GM18861 (cell line): Measurements from ENCODE around the gene ADAP1.
"Not testable (repeated sequence)": the region's sequence is repeated elsewhere in the genome, so short reads cannot be mapped to it uniquely, and the experiment has no call there.

Experiments
- ATAC-seq: cut with Tn5 transposase; IDR thresholded peaks from one replicate; pipeline ENCODE4 v1.9.1; 2021; ENCODE audit not compliant: unreplicated experiment

The ADAP1 gene, protein sequence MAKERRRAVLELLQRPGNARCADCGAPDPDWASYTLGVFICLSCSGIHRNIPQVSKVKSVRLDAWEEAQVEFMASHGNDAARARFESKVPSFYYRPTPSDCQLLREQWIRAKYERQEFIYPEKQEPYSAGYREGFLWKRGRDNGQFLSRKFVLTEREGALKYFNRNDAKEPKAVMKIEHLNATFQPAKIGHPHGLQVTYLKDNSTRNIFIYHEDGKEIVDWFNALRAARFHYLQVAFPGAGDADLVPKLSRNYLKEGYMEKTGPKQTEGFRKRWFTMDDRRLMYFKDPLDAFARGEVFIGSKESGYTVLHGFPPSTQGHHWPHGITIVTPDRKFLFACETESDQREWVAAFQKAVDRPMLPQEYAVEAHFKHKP

DNA sequence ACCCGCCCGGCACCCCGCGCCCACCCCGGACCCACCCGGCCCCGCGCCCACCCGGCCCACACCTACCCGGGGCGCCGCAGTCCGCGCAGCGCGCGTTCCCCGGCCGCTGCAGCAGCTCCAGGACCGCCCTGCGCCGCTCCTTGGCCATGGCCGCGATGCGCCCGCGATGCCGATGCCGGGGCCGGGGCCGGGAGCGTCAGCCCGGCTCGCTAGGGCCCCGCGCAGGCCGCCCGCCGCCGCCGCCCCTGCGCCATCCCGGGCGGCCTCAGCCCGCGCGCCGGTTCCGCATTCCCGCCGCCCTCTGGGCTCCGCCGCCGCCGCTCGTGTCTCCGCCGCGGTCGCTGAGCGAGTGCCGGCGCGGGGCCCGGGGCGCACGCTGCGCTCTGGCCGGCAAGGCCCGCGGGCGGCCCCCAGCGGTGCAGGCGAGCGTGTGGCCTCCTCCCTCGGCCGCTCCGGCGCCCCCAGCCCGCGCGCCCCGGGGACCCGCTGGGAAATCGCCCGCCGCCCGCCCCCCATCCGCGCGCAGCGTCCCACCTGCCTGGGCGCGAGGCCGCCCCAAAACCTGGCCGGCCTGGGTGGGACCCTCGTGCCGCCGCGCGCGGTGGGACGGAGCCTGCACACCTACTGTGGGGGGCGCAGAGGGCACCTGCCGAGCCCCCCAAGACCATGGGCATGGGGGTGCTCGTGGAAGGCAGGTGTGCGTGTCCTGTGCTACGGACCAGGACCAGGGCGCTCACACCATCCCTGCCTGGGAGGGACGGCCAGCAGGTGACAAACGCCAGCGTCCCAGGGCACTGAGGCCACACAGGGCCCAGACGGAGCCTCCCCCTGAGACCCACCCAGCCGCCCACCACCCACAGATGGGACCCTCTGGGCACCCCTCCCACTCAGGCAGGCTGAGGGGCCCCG is at the start of gene ADAP1:
Gene ADAP1 (minus strand): TSS at position 351 of the 909 bp plus-strand sequence. CDS start 203 bp downstream, at position 148.
- ATAC-seq, result no peak

DNA sequence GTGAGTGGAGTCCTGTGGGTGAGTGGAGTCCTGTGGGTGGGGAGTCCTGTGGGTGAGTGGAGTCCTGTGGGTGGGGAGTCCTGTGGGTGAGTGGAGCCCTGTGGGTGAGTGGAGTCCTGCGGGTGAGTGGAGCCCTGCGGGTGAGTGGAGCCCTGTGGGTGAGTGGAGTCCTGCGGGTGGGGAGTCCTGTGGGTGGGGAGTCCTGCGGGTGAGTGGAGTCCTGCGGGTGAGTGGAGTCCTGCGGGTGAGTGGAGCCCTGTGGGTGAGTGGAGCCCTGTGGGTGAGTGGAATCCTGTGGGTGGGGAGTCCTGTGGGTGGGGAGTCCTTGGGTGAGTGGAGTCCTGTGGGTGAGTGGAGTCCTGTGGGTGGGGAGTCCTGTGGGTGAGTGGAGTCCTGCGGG is 48.0 kb upstream of the ADAP1 start:
- not testable (repeated sequence) for ATAC-seq

DNA sequence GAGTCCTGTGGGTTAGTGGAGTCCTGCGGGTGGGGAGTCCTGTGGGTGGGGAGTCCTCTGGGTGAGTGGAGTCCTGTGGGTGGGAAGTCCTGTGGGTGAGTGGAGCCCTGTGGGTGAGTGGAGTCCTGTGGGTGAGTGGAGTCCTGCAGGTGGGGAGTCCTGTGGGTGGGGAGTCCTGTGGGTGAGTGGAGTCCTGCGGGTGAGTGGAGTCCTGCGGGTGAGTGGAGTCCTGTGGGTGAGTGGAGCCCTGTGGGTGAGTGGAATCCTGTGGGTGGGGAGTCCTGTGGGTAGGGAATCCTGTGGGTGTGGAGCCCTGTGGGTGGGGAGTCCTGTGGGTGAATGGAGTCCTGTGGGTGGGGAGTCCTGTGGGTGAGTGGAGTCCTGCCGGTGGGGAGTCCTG is 47.5 kb upstream of the ADAP1 start:
- ATAC-seq, result not testable (repeated sequence)

DNA sequence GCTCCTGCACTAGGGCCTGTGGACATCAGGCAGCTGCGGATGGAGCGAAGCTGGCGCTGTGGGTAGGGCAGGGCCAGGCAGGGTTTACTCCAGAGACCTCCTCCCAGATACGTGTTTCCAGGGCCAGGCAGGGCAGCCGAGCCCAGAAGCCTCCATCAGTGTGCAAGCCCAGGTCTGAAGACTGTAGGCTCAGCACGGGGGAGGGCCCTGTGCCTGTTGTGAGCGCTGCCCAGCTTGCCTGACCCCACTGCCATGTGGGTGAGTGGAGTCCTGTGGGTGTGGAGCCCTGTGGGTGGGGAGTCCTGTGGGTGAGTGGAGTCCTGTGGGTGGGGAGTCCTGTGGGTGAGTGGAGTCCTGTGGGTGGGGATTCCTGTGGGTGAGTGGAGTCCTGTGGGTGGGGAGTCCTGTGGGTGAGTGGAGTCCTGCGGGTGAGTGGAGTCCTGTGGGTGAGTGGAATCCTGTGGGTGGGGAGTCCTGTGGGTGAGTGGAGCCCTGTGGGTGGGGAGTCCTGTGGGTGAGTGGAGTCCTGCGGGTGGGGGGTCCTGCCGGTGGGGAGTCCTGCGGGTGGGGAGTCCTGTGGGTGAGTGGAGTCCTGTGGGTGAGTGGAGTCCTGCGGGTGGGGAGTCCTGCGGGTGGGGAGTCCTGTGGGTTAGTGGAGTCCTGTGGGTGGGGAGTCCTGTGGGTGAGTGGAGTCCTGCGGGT is 46.7 kb upstream of the ADAP1 start:
- ATAC-seq, result not testable (repeated sequence)

DNA sequence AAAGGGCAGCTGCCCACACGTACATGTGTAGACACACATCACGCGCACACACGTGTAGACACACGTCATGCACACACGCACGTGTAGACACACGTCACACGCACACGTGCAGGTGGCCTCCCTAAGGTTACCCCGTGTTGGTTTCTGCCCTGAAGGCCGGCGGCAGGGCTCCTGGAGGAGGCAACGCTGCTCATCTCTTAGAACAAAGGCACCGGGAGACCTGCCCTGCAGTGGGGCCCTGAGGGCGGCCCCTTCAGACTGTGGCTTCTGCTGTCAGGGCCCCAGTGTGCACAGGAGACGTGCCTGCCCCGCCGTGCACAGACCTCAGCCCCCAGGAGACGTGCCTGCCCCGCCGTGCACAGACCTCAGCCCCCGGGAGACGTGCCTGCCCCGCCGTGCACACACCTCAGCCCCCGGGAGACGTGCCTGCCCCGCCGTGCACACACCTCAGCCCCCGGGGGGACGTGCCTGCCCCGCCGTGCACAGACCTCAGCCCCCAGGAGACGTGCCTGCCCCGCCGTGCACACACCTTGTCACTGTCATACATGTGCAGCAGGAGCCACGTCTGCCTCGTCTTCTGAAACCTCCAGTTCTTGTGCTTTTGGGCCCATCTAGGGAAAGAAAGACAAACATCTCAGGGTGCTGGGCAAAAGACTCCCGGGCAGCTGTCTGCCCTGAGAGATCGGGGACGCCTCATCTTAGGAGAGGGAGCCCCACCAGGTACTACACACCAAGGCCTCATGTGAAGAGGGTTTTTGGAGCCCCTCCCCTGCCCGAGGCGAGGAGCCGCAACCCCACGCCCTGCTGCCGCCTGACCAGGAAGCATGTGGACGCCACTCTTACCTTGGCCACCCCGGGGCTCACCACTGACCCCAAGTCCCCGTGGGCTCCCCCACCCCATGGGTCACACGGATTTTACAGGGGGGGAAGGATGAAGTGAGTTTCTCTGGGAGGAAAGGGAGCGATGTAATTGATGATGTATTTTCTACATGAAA is 45.8 kb upstream of the ADAP1 start:
- ATAC-seq, result peak; percentile 50

DNA sequence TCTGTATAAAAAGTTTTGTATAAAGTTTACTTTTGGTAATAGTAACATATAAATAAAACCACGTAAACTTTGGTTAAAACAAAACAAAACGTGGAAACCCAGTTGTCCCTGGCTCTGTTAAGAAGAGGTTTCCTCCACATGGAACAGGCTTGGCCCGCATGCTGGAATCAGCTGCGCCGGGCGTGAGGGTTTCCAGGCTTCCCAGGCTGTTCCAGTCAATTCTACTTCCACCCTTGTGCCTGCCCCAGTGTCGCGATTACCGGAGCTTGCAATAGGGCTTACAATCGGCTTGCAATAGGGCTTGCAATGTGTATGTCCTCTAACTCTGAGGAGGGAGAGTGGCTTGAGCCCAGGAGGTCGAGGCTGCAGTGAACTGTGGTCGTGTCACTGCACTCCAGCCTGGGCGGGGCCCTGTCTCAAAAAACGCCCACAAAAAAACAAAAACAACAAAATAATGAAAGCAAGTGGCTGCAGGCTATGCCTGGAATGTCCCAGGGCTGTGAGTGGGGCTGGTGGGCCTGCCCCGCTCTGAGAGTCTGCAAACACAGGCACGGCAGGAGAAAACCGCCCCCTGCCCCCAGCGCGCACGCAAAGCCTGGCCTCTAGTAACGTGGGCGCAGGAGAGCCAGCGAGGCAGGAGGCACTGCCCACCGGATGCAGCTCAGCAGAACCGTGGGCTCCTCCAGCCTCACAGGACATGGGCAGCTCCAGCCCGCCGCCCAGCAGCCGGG is 44.8 kb upstream of the ADAP1 start:
- ATAC-seq, result no peak

DNA sequence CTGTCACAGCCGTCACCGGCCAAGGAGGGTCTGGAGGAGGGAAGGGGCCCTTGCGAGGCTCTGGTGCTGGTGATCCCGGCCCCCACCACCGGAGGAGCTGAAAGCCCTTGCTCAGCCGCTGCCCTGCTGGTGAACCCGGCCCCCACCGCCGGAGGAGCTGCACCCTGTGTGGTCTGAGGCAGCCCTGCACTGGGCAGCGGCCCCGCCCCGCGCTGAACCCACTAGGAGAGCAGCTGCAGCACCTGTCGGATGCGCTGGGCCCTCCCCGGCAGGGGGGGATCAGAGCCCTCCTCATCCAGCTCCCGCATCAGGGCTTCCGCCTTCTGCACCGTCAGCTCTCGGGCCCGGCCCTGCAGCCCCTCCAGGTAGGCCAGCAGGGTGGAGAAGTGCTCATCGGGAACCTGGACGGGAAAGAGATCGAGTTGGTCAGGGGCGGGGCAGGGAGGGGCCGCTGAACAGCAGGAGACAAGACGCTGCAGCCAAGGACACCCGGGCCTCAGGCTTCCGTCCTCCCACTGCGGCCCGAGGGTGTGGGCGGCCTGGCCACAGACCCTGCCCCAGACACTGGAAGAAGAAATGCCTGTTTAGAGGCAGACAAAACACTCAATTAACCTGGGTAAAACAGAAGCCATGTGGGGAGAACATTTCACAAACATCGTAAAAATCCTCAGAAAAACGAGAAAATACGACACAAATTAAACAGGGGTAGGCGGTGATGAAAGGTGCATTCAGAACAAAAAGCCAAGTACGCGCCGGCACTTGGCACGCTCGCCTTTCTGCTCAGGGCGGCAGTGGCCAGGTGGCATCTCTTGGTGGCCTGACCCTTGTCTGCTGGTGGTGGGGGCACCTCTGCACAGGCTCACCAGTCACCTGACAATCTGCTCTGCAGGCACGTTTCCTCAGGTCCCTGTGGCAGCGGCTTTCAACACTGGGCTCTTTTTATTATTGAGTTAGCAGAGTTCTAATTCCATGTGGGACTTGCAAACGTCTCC is 43.2 kb upstream of the ADAP1 start:
- ATAC-seq, result no peak

DNA sequence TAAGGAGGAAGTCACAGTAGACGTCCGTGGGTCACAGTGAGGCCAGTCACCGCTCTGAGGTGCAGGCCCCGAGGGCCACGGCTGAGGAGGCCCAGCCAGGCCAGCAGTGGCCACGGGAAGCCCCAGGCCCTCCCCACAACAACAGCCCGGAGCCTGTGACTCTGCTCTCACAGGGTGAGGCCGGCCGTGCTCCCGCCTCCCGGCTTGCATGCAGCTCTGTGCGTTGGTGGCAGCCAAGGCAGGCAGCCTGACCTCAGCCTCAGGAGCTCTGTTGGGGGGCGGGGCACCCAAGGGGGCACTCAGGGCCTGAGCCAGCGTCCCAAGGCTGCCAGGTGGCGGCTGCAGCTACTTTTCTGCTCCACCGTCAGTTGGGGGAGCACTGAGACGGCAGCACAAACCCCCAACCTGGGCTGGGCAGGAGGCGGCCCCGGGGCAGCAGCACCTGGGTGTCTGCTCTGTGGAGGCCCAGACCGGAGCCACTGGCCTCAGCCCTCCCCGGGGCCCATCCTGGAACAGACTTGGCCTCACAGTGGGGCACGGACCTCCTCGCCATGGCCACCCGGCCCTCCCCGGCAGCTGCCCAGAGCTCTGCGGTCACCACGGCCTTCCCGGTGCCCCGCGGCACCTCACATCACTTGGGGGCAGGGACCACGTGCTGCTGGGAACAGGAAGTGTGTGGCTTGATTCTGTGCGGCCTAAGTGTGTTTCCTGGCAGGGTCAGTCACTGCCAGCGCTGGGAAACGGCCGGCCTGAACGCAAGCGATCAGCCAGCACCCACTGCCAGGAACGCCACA is 41.8 kb upstream of the ADAP1 start:
- ATAC-seq, result no peak

DNA sequence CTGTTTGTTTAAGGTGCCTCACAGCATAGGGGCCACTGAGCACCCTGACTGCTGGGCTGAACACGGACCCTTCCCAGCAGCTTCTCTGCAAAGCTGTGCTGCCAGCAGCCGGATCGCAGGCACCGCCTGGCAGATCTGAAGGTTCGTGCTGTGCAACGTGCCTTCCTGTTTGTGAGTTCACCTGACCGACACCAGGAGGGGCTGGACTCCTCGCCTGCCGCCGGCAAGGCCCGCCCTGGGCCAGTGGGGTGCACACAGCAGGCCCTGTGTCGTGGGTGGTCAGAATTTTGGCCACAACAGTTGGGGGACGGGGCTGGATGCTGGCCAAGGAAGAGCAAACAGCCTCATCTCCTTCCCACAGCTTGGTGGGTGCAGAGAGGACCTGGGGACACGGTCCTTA is 41.1 kb upstream of the ADAP1 start:
- ATAC-seq, result no peak

DNA sequence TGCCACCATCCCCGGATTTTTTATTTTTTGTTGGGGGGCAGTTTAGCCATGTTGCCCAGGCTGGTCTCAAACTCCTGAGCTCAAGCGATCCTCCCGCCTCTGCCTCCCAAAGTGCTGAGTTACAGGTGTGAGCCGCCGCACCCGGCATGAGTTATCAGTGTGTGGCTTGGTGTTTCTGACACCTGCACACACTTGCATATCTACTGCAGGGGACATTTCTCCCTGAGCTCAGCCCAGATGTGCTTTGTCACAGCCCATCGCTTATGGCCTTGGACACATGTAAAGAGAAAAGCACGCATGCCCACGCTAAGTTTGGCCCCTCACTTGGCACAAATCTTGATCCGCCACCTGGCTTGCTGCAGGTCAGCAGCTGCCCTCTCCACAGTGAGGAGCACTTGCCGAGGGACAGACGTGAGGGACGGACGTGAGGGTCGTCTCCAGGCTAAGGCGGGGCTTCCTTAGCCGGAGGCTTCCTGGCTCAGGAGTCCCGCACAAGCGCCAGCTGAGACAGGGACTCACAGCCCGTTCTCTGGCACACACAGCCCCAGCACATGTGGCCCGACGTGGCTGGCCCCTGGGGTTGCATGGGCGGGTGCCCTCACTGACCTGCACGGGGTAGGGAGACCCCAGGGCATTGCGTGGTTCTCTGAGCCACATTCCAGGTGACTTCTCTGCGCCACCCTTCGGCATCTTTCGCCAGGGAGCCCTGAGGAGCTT is 40.3 kb upstream of the ADAP1 start:
- ATAC-seq, result no peak

DNA sequence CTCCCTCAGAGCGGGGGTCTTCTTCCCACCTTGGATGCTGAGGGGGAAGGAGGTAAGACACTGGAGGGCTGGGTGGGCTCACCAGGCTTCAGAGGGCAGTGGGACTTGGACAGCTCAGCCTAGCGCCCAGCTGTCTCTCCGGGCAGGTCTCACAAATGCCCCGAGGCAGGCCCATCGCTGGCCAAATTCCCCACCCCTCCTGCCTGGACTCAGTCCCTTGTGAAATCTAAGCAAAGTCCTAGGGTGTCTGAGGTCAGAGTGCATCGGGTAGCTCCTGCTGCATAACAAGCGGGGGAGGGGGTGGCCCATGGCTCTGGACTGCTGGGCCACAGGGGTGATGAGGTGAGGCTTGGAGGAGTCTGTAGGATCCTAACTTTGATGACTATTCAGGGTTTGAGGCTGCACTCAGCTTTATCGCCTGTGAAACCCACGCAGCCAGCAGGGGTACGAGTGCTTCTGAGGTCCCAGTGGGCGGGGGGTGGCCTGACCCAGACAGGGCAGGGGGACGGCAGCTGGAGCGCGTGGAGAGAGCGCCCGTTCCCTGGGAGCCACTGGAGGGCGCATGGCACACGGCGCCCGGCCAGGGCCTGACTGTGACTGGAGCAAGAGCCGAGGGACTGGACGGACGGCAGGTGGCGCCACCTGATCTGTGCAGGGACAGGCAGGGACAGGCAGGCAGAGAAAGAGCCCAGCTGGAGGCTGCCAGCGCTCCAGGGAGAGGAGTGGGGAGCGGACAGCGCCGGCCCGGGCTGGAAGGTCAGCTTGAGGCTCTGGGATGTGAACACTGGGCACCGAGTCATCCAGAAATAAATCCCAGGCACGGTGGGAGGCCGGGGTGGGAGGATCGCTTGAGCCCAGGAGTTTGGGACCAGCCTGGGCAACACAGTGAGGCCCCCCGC is 38.5 kb upstream of the ADAP1 start:
- peak; percentile 65 for ATAC-seq

DNA sequence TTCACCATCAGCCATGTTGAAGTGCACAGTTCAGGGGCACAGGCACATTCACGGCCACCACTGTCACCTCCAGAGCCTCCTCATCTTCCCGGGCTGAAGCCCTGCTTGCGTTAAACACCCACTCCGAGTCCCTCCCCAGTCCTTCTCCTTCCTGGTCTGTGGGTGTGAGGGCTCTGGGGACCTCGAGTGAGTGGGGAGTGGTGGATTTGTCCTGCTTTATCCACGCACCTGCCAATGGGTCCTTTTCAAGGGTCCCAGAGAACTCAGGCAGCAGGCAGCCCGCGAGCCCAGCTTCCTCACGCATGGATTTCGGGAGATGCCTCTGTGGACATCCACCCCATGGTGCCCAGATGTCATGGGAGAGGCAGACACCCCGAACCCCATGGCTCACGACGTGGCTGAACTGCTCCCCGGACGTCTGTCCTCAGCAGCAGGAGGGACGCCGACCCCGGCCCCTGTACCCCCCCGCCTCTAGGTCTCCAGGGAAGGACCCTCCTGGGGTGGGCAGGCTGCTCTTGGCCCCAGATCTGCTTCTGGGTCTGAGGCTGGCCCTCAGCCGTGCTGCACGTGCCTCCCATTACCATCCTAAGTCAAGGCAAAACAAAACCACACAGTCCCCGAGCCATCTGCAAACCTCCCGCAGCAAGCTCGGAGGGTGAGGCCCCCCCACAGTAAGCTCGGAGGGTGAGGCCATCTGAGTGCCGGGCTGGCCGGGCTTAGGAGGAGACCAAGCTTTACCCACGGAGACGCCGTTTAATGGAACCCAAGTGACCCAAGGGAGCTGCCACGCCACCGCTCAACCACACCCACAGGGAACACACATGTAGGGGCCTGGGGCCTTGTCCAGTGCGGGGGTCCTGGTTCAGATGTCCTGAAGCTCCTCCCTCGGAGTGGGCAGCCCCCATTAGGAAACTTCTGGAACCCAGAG is 37.5 kb upstream of the ADAP1 start:
- ATAC-seq, result no peak

DNA sequence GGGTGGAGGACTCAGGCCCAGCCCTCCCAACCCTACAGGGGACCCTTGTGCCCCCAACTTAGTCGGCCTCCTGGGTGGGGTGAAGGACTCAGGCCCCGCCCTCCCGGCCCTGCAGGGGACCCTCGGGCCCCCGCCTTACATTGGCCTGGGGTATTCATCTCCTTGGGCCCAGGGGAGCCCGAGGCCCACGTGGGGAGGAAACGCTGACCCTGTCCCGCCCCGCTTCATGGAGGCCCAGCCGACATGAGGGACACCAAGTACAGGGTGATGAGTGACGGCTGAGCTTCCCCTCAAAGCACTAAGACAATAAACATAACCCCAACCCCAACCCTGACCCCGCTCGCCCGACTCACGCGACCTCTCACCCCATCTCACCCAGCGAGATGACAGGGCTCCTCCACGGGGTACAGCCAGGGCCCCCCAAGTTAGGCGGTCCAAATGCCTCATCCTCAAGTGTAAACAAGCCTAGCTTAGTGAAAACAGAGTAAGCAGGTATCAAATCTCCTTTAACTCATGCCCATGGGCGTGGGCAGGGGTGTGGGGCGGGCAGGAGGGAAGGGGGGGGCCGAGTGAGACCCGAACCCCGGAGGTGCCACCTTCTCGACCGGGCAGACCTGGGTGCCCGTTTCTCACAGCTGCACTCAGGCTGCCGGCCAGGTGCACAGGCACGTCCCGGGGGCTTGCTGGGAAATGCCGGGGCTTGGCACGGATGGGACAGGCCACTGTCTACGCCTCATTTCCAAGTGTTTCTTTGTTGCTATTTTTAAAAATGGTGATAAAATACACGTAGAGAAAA is 36.7 kb upstream of the ADAP1 start:
- no peak for ATAC-seq

DNA sequence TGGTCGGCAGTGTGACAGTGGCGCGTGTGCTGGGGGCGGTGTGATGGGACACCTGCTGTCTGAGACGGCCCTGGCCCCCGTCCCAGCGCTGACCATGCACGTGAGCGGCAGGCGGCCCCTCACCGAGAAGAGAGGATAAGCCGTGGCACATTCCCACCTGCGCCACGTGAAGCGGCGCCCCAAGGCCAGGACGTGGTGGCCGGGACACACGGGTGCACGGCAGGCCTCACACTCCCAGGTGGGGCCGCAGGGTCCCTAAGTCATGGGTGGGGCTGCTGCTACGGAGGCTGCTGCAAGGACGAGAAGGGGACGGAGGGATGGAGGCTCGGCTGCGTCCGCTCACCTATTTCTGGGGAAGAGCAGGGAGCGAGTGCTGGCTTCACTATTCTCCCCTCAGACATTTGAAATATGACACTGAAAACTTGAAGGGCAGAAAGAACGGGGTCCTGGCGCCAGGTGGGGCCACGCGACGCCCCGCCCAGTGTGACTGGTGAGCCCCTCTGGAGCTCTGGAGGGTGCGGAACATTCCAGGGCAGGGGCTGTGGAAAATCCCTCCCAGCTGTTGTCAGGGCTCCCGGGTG is 36.0 kb upstream of the ADAP1 start:
- no peak for ATAC-seq
